Tibial artery (tissue), 4 donors: ENCODE measurements around the gene SERBP1.
"Not testable (repeated sequence)": the region's sequence is repeated elsewhere in the genome, so short reads cannot be mapped to it uniquely, and the experiment has no call there.

ENCODE experiments used
- DNase-seq, 2 donors: peaks; one replicate each; pipeline ENCODE4 v3.0.0-alpha.2; 2019
- H3K27ac ChIP-seq, 2 donors: fragments of 200-600 bp; sonication (generic) in 1 of 2; 1 replicate in 1 of 2; 2 replicates in 1 of 2; pipeline ENCODE4 v1.5.1; 2018 to 2019; ENCODE audit warnings: mild to moderate bottlenecking in 1 of 2
- H3K27me3 ChIP-seq, 2 donors: fragments of 200-600 bp; sonication (generic) in 1 of 2; one replicate each; pipeline versions ENCODE4 v1.5.1 to v1.6.0; 2016 to 2019
- H3K36me3 ChIP-seq, 3 donors: fragments of 200-600 bp; sonication (generic) in 2 of 3; one replicate each; pipeline ENCODE4 v1.5.1; 2016 to 2019; ENCODE audit warnings: mild to moderate bottlenecking in 2 of 3
- H3K4me1 ChIP-seq, 4 donors: fragments of 200-600 bp; sonication (generic) in 2 of 4; 1 replicate in 3 of 4; 2 replicates in 1 of 4; pipeline ENCODE4 v1.5.1; 2016 to 2019
- H3K4me3 ChIP-seq, 2 donors: fragments of 200-600 bp; sonication (generic) in 1 of 2; 1 replicate in 1 of 2; 2 replicates in 1 of 2; pipeline ENCODE4 v1.5.1; 2018 to 2019; ENCODE audit warnings: mild to moderate bottlenecking in 2 of 2
- H3K9me3 ChIP-seq, 3 donors: fragments of 200-600 bp; sonication (generic) in 1 of 3; one replicate each; pipeline ENCODE4 v1.5.1; 2016 to 2019
- intact Hi-C: fragments of 100-400 bp; cut with DNase I; formaldehyde crosslinking; loops from one replicate; pipeline ENCODE4 v1.15.0; 2023; ENCODE audit warnings: low total_unique reads
- TF ChIP-seq, protein P1 (sequence below), 2 experiments: fragments of 200-600 bp in 1 of 2; fragments of 450-650 bp in 1 of 2; IDR thresholded peaks; one replicate each; pipeline ENCODE4 v1.5.1; 2017 to 2019; ENCODE audit warnings: antibody characterized with exemption in 2 of 2, mild to moderate bottlenecking in 1 of 2, moderate library complexity in 1 of 2

The SERBP1 gene

DNA sequence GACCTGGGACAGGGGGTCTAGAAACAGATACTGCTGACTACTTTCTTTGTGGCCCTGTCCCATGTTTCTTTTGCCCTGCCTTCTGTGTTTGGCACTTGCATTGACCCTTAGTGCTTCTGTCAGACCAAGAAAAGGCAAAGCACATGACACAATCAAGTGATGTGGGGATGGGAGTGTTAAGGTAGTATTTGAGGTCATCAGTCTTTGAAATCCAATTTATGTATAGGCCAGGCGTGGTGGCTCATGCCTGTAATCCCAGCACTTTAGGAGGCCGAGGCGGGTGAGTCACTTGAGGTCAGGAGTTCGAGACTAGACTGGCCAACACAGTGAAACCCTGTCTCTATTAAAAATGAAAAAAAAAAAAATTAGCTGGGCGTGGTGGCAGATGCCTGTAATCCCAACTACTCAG, 26.0 kb downstream of the SERBP1 start:
- TF ChIP-seq, protein P1, sequence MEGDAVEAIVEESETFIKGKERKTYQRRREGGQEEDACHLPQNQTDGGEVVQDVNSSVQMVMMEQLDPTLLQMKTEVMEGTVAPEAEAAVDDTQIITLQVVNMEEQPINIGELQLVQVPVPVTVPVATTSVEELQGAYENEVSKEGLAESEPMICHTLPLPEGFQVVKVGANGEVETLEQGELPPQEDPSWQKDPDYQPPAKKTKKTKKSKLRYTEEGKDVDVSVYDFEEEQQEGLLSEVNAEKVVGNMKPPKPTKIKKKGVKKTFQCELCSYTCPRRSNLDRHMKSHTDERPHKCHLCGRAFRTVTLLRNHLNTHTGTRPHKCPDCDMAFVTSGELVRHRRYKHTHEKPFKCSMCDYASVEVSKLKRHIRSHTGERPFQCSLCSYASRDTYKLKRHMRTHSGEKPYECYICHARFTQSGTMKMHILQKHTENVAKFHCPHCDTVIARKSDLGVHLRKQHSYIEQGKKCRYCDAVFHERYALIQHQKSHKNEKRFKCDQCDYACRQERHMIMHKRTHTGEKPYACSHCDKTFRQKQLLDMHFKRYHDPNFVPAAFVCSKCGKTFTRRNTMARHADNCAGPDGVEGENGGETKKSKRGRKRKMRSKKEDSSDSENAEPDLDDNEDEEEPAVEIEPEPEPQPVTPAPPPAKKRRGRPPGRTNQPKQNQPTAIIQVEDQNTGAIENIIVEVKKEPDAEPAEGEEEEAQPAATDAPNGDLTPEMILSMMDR (IDR thresholded peaks at IDR 0.05) = no peak
- H3K4me3 ChIP-seq = no peak overlapping the region
- H3K36me3 ChIP-seq = peaks cover 0 to 13% (median 0%) of the 10 kb centered on the region in 3 donors
- no peak overlapping the region for H3K27ac ChIP-seq
- H3K27me3 ChIP-seq = no peaks in the 10 kb centered on the region
- no peak for DNase-seq
- no peaks in the 10 kb centered on the region for H3K9me3 ChIP-seq
- intact Hi-C loops = no loop called here
- peaks cover 0 to 17% (median 3%) of the 10 kb centered on the region in 4 donors for H3K4me1 ChIP-seq

DNA sequence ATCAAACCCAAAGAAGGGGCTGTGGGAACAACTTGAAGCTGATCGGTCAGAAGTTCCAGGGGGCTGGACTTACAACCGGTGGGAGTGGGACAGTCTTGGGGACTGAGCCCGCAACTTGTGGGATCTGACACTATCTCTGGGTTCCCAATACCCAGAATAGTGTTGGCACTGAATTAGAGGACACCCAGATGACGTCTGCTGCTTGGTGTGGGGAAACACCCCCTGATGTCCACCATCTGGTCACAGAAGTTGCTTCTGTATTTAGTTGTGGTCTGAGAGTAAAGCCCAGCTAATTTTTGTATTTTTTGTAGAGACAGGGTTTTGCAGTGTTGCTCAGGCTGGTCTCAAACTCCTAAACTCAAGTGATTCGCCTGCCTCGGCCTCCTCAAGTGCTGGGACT, 28.8 kb downstream of the SERBP1 start:
- intact Hi-C loops = no loop called here
- peaks cover 0 to 17% (median 3%) of the 10 kb centered on the region in 4 donors for H3K4me1 ChIP-seq
- TF ChIP-seq, protein P1 (IDR thresholded peaks at IDR 0.05) = no peak
- H3K9me3 ChIP-seq = no peaks in the 10 kb centered on the region
- no peaks in the 10 kb centered on the region for H3K27me3 ChIP-seq
- no peak overlapping the region for H3K27ac ChIP-seq
- no peaks in the 10 kb centered on the region for H3K36me3 ChIP-seq
- H3K4me3 ChIP-seq = no peak overlapping the region
- no peak for DNase-seq

DNA sequence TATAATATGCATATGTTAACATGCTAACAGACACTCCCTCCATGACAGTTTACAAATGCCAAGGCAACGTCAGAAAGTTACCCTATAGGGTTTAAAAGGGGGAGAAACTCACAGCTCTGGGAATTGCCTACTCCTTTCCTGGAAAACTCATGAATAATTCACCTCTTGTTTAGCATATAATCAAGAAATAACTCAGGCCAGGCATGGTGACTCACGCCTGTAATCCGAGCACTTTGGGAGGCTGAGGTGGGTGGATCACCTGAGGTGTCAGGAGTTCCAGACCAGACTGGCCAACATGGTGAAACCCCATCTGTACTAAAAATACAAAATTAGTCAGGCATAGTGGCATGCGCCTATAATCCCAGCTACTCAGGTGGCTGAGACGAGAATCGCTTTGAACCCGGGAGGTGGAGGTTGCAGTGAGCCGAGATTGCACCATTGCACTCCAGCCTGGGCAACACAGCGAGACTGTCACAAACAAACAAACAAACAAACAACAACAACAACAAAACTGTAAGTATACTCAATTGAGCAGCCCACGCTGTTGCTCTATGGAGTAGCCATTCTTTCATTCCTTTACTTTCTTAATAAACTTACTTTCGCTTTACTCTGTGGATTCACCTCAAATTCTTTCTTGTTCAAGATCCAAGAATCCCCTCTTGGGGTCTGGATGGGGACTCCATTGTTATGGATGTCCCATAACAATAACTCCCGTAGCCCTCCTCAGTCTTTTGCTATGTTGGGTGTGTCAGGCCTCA, 30.0 kb downstream of the SERBP1 start:
- intact Hi-C loops, H3K9me3 ChIP-seq, H3K4me3 ChIP-seq, H3K27me3 ChIP-seq, DNase-seq, H3K36me3 ChIP-seq, H3K27ac ChIP-seq: not testable (repeated sequence)
- peaks cover 0 to 11% (median 3%) of the 10 kb centered on the region in 4 donors for H3K4me1 ChIP-seq

GRCh38 chr1:67399199-67399993, 30.8 kb downstream of the SERBP1 start:
- Histone ChIP-seq H3K36me3 (peaks cover 0 to 9% (median 0%) of the 10 kb centered on the region in 3 donors), H3K9me3 (no peaks in the 10 kb centered on the region), H3K27me3 (no peaks in the 10 kb centered on the region), H3K4me1 (peaks cover 0 to 12% (median 3%) of the 10 kb centered on the region in 4 donors), H3K4me3 (no peak overlapping the region), H3K27ac (no peak overlapping the region)
- intact Hi-C loops = no loop called here
- no peak for DNase-seq
- TF ChIP-seq, protein P1 (IDR thresholded peaks at IDR 0.05) = no peak

GRCh38 chr1:67394548-67394947, 35.7 kb downstream of the SERBP1 start:
- Histone ChIP-seq H3K27me3 (no peaks in the 10 kb centered on the region), H3K36me3 (peaks cover 0 to 9% (median 0%) of the 10 kb centered on the region in 3 donors), H3K4me3 (no peak overlapping the region), H3K9me3 (no peaks in the 10 kb centered on the region), H3K4me1 (peaks cover 0 to 17% (median 8%) of the 10 kb centered on the region in 4 donors), H3K27ac (no peak overlapping the region)
- no peak for DNase-seq
- TF ChIP-seq, protein P1 (IDR thresholded peaks at IDR 0.05) = no peak
- intact Hi-C loops = no loop called here

- Histone ChIP-seq H3K4me1 (peaks cover 0 to 17% (median 8%) of the 10 kb centered on the region in 4 donors), H3K9me3 (no peaks in the 10 kb centered on the region), H3K4me3 (peak overlapping the region; percentile 14 to 18), H3K27me3 (no peaks in the 10 kb centered on the region), H3K27ac (peak overlapping the region in 1 of 2 donors; percentile 54), H3K36me3 (peaks cover 0 to 9% (median 0%) of the 10 kb centered on the region in 3 donors)
- TF ChIP-seq, protein P1 (IDR thresholded peaks at IDR 0.05) = no peak
- no peak for DNase-seq
- intact Hi-C loops = no loop called here
Observed at GRCh38 chr1:67393737-67394136, 36.5 kb downstream of the SERBP1 start.
